ENCODE data around the gene RASSF1.

DNA sequence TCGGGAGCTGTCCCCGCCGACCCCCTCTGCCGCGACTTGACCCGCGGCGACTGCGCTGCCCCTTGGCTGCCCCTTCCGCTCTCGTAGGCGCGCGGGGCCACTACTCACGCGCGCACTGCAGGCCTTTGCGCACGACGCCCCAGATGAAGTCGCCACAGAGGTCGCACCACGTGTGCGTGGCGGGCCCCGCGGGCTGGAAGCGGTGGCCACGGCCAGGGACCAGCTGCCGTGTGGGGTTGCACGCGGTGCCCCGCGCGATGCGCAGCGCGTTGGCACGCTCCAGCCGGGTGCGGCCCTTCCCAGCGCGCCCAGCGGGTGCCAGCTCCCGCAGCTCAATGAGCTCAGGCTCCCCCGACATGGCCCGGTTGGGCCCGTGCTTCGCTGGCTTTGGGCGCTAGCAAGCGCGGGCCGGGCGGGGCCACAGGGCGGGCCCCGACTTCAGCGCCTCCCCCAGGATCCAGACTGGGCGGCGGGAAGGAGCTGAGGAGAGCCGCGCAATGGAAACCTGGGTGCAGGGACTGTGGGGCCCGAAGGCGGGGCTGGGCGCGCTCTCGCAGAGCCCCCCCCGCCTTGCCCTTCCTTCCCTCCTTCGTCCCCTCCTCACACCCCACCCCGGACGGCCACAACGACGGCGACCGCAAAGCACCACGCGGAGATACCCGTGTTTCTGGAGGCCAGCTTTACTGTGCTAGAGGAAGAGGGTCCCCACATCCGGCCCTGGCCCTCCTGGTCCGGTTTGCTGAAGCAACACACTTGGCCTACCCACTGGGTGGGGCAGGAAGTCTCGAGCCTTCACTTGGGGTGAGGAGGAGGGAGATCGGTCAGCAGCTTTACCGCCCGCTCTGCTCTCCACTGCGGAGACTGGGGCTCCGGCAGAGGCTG, at the start of gene RASSF1:
- TF ChIP-seq, protein P1, sequence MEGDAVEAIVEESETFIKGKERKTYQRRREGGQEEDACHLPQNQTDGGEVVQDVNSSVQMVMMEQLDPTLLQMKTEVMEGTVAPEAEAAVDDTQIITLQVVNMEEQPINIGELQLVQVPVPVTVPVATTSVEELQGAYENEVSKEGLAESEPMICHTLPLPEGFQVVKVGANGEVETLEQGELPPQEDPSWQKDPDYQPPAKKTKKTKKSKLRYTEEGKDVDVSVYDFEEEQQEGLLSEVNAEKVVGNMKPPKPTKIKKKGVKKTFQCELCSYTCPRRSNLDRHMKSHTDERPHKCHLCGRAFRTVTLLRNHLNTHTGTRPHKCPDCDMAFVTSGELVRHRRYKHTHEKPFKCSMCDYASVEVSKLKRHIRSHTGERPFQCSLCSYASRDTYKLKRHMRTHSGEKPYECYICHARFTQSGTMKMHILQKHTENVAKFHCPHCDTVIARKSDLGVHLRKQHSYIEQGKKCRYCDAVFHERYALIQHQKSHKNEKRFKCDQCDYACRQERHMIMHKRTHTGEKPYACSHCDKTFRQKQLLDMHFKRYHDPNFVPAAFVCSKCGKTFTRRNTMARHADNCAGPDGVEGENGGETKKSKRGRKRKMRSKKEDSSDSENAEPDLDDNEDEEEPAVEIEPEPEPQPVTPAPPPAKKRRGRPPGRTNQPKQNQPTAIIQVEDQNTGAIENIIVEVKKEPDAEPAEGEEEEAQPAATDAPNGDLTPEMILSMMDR (IDR thresholded peaks at IDR 0.05) = no peak
- TF ChIP-seq POLR2A (IDR thresholded peaks at IDR 0.05) = peak in 1 of 3 donors; percentile 61

Measured in body of pancreas (tissue), 4 donors.